Measurements from ENCODE around the gene RAD50.

DNA sequence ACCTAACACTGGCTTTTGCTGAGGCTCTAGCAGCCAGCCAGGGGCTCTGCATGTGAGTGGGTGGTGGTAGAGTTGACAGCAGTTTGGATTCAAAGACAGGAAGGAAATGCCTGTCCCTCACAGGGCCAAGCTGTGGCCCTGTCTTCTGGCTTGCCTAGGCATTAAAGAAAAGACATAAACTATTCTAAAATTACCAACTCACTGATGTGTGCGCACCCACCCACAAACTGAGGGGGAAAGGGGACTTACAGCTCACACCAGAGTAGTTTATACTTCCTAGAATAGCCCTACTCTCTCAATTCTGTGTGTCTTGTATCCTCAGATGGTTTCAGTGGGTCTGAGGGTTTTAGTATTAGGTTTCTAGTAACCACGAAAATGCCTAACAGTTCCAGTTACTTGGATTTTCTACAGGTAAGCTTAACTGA, 82.9 kb downstream of the RAD50 start:
- TF ChIP-seq, protein P1, sequence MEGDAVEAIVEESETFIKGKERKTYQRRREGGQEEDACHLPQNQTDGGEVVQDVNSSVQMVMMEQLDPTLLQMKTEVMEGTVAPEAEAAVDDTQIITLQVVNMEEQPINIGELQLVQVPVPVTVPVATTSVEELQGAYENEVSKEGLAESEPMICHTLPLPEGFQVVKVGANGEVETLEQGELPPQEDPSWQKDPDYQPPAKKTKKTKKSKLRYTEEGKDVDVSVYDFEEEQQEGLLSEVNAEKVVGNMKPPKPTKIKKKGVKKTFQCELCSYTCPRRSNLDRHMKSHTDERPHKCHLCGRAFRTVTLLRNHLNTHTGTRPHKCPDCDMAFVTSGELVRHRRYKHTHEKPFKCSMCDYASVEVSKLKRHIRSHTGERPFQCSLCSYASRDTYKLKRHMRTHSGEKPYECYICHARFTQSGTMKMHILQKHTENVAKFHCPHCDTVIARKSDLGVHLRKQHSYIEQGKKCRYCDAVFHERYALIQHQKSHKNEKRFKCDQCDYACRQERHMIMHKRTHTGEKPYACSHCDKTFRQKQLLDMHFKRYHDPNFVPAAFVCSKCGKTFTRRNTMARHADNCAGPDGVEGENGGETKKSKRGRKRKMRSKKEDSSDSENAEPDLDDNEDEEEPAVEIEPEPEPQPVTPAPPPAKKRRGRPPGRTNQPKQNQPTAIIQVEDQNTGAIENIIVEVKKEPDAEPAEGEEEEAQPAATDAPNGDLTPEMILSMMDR (conservative IDR thresholded peaks at IDR 0.05 in 1 of 2, IDR thresholded peaks at IDR 0.05 in 1 of 2; ENCODE audit: low read depth in 1 of 2, low read length in 2 of 2) = no peak
- TF ChIP-seq EZH2 (IDR thresholded peaks at IDR 0.05; ENCODE audit: low read length, missing control alignments) = no peak

Data from fibroblast of lung (primary cell).